ENCODE data around the gene MYH15. TPM values are rescaled to one million over a fixed set of nuclear protein-coding genes. Genes with fewer than 3 reads are reported as not detected.

The MYH15 gene
- polyA plus RNA-seq, 1 donor from 2014 or later, result 0.71 TPM

- Histone ChIP-seq H3K27ac (ENCODE audit: low read length) (no peak overlapping the region), H3K79me2 (replicated peaks; ENCODE audit: insufficient read depth, low read length) (no peaks in the 10 kb centered on the region), H3K9me2 (ENCODE audit: insufficient read depth, low read length) (no peaks in the 10 kb centered on the region), H3K9me3 (ENCODE audit: low read length) (no peaks in the 10 kb centered on the region), H3K36me3 (ENCODE audit: insufficient read depth, low read length) (no peaks in the 10 kb centered on the region), H2AFZ (ENCODE audit: low read depth, low read length) (no peak overlapping the region), H3K4me2 (ENCODE audit: low read length) (no peak overlapping the region), H3K9ac (ENCODE audit: low read length) (no peak overlapping the region), H4K20me1 (ENCODE audit: insufficient read depth) (no peaks in the 10 kb centered on the region), H3K4me3 (ENCODE audit: low read length) (no peak overlapping the region), H3F3A (ENCODE audit: insufficient read depth, low read length, poor library complexity, severe bottlenecking) (no peaks in the 10 kb centered on the region), H3K27me3 (ENCODE audit: insufficient read depth, low read depth, low read length) (no peaks in the 10 kb centered on the region)
- TF ChIP-seq POLR2AphosphoS5 (IDR thresholded peaks at IDR 0.05) (no peak), REST (IDR thresholded peaks at IDR 0.05; ENCODE audit: borderline replicate concordance) (no peak), TAF1 (IDR thresholded peaks at IDR 0.05; ENCODE audit: low read depth) (no peak), SMC3 (conservative IDR thresholded peaks at IDR 0.05; ENCODE audit: poor library complexity) (no peak), EP300 (conservative IDR thresholded peaks at IDR 0.05; ENCODE audit: poor library complexity, severe bottlenecking) (no peak), CTCF (IDR thresholded peaks at IDR 0.05; ENCODE audit: poor library complexity, severe bottlenecking) (no peak), MXI1 (conservative IDR thresholded peaks at IDR 0.05; ENCODE audit: poor library complexity, severe bottlenecking) (no peak), RAD21 (conservative IDR thresholded peaks at IDR 0.05) (no peak), EZH2 (IDR thresholded peaks at IDR 0.05; ENCODE audit: borderline replicate concordance, insufficient read depth, low read length, poor library complexity, severe bottlenecking) (no peak)
These were observed 6.7 kb downstream of the MYH15 start for GRCh38 chr3:108503722-108504121.

DNA sequence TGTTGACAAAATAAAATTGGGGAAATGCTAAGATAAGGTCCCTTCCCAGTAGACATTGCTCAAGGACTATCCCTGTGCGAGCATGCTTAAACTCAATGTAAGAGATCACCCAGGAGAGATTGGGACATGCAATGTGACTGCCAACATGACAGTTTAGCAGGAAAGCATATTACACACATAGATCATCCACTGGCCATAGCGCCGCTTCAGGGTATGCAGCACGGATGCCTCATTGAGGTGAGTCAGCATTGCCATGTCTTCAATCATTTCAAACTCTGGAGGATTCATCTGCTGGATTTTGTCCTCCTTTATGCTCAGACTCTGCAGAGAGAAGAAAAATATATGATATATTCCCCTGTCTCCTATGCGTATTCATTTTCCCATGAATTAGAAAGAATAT, 8.9 kb downstream of the MYH15 start:
- Histone ChIP-seq H3K4me2 (ENCODE audit: low read length) (no peak overlapping the region), H3K27ac (ENCODE audit: low read length) (no peak overlapping the region), H3K79me2 (replicated peaks; ENCODE audit: insufficient read depth, low read length) (no peaks in the 10 kb centered on the region), H3K36me3 (ENCODE audit: insufficient read depth, low read length) (no peaks in the 10 kb centered on the region), H2AFZ (ENCODE audit: low read depth, low read length) (no peak overlapping the region), H4K20me1 (ENCODE audit: insufficient read depth) (no peaks in the 10 kb centered on the region), H3K27me3 (ENCODE audit: insufficient read depth, low read depth, low read length) (no peaks in the 10 kb centered on the region), H3K9ac (ENCODE audit: low read length) (no peak overlapping the region), H3F3A (ENCODE audit: insufficient read depth, low read length, poor library complexity, severe bottlenecking) (no peaks in the 10 kb centered on the region), H3K9me3 (ENCODE audit: low read length) (no peaks in the 10 kb centered on the region), H3K9me2 (ENCODE audit: insufficient read depth, low read length) (no peaks in the 10 kb centered on the region), H3K4me3 (ENCODE audit: low read length) (no peak overlapping the region)
- TF ChIP-seq MXI1 (conservative IDR thresholded peaks at IDR 0.05; ENCODE audit: poor library complexity, severe bottlenecking), result no peak
- TF ChIP-seq EP300 (conservative IDR thresholded peaks at IDR 0.05; ENCODE audit: poor library complexity, severe bottlenecking), result no peak
- TF ChIP-seq SMC3 (conservative IDR thresholded peaks at IDR 0.05; ENCODE audit: poor library complexity), result no peak
- no peak for TF ChIP-seq CTCF (IDR thresholded peaks at IDR 0.05; ENCODE audit: poor library complexity, severe bottlenecking)
- no peak for TF ChIP-seq REST (IDR thresholded peaks at IDR 0.05; ENCODE audit: borderline replicate concordance)
- no peak for TF ChIP-seq RAD21 (conservative IDR thresholded peaks at IDR 0.05)
- no peak for TF ChIP-seq POLR2AphosphoS5 (IDR thresholded peaks at IDR 0.05)
- no peak for TF ChIP-seq TAF1 (IDR thresholded peaks at IDR 0.05; ENCODE audit: low read depth)
- TF ChIP-seq EZH2 (IDR thresholded peaks at IDR 0.05; ENCODE audit: borderline replicate concordance, insufficient read depth, low read length, poor library complexity, severe bottlenecking), result no peak
